BJ (cell line): ENCODE measurements around the gene KIAA0753. TPM values are rescaled to one million over a fixed set of nuclear protein-coding genes. Genes with fewer than 3 reads are reported as not detected.

Source experiments
- CTCF ChIA-PET: fragments of 350-600 bp; formaldehyde crosslinking; extraction: SDS; loops from one replicate; lab custom pipeline; 2021; ENCODE audit warnings: antibody characterized with exemption, inconsistent platforms; lab: Yijun Ruan, JAX
- POLR2A ChIA-PET: fragments of 300-600 bp; sonication (Branson Sonifier 250); formaldehyde crosslinking; extraction: SDS; loops from one replicate; lab custom pipeline; 2021; ENCODE audit warnings: antibody characterized with exemption; lab: Charles Lee
- DNase-seq: peaks from one replicate; pipeline ENCODE4 v3.0.0-alpha.2; 2011; ENCODE audit warnings: low read depth
- H3K27me3 ChIP-seq: 2 replicates; pipeline ENCODE4 v1.6.0; 2011; ENCODE audit warnings: low read length; ENCODE audit not compliant: control insufficient read depth, insufficient read depth
- H3K36me3 ChIP-seq: 2 replicates; pipeline ENCODE4 v1.5.1; 2011; ENCODE audit warnings: low read length; ENCODE audit not compliant: control insufficient read depth, insufficient read depth
- H3K4me3 ChIP-seq: 2 replicates; pipeline ENCODE4 v1.5.1; 2011; ENCODE audit warnings: low read depth, mild to moderate bottlenecking, control low read depth, low read length
- polyA plus RNA-seq: library from polyadenylated mRNA; depleted of rRNA; stranded (reverse); fragments of >200 nt; gene quantifications from 2 replicates; pipeline ENCODE4 v1.2.3, GENCODE V29; 2011
- TF ChIP-seq, protein P1 (sequence below): IDR thresholded peaks from 2 replicates; pipeline ENCODE4 v1.5.1; 2011; ENCODE audit warnings: low read depth, mild to moderate bottlenecking, control low read depth, inconsistent platforms, low read length, moderate library complexity; ENCODE audit not compliant: insufficient read depth

KIAA0753 gene
- polyA plus RNA-seq, 1 experiment = 5.4 TPM

DNA sequence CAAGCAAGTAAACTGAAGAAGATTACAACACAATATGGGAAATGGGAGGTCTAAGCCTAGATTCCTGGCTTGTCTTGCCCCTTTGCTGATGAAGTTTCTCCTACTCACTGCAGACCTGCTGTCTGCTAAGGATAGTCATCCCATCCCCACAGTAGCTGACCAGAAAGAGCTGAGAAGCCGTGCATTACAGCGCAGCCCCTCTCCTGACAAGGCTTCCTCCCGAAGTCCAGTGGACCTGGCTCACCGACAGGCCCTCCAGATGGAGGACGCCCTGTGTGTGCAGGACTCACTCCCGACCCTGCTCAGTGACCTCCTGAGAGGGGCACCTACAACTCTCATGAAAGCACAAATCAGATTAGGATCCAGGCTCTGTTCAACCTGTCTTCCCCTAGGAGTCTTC, 35.4 kb downstream of the KIAA0753 start:
- no peaks in the 10 kb centered on the region for H3K27me3 ChIP-seq
- H3K4me3 ChIP-seq = no peak overlapping the region
- TF ChIP-seq, protein P1, sequence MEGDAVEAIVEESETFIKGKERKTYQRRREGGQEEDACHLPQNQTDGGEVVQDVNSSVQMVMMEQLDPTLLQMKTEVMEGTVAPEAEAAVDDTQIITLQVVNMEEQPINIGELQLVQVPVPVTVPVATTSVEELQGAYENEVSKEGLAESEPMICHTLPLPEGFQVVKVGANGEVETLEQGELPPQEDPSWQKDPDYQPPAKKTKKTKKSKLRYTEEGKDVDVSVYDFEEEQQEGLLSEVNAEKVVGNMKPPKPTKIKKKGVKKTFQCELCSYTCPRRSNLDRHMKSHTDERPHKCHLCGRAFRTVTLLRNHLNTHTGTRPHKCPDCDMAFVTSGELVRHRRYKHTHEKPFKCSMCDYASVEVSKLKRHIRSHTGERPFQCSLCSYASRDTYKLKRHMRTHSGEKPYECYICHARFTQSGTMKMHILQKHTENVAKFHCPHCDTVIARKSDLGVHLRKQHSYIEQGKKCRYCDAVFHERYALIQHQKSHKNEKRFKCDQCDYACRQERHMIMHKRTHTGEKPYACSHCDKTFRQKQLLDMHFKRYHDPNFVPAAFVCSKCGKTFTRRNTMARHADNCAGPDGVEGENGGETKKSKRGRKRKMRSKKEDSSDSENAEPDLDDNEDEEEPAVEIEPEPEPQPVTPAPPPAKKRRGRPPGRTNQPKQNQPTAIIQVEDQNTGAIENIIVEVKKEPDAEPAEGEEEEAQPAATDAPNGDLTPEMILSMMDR = no peak
- CTCF ChIA-PET = interaction anchor here (1.4 kb wide), 1 partner anchor 132 kb away, joined by 4 read pairs; no protein-coding TSS in a partner anchor
- no peak for DNase-seq
- H3K36me3 ChIP-seq = peaks cover 16% of the 10 kb centered on the region
- POLR2A ChIA-PET = interaction anchor here (0.6 to 0.7 kb wide), 2 partner anchors 8 to 24 kb away, joined by 6 to 11 read pairs; no protein-coding TSS in a partner anchor

DNA sequence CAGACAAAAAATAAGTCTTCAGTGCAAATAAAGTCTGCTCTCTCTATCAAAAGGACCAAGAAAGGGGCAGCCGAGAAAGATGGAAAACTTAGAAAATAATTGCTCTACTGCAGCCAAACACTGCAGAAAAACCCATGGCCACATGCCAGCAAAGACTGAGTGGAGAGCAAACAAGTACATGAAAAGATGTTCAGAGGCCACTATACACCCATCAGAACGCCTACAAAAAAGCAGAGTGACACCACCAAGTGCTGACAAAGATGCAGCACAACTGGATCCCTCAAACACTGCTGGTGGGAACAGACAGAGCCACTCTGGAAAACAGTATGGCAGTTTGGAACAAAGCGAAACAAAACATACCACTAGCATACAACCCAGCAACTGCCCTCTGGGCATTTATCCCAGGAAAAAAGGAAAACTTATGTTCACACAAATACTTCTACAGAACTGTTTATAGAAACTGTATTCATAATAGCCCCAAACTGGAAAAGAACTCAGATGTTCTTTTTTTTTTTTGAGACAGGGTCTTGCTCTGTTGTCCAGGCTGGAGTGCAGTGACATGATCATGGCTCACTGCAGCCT, 36.7 kb downstream of the KIAA0753 start:
- TF ChIP-seq, protein P1 = no peak
- H3K4me3 ChIP-seq = no peak overlapping the region
- H3K36me3 ChIP-seq = peaks cover 12% of the 10 kb centered on the region
- no peaks in the 10 kb centered on the region for H3K27me3 ChIP-seq
- no peak for DNase-seq
- ChIA-PET POLR2A (no interaction called here), CTCF (no interaction called here)

DNA sequence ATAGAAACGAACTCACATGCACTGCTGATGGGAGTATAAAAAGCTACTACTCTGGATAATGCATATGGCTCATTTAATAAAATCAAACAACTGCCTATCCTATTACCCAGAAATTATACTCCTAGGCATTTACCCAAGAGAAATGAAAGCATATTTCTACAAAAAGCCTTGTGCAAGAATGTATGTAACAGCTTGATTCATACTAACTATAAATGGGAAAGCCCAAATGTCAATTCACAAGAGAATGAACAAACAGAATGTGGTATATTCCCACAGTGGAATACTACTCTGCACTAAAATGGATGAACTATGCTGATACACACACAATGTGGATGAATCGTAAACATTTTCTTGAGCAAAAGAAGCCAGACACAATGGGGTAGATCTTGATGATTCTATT, 38.4 kb downstream of the KIAA0753 start:
- CTCF ChIA-PET = interaction anchor here (1.1 to 1.9 kb wide), 2 partner anchors 11 to 129 kb away, joined by 3 to 7 read pairs; no protein-coding TSS in a partner anchor
- H3K27me3 ChIP-seq = no peaks in the 10 kb centered on the region
- TF ChIP-seq, protein P1 = no peak
- no peak for DNase-seq
- POLR2A ChIA-PET = no interaction called here
- no peak overlapping the region for H3K4me3 ChIP-seq
- peaks cover 11% of the 10 kb centered on the region for H3K36me3 ChIP-seq

DNA sequence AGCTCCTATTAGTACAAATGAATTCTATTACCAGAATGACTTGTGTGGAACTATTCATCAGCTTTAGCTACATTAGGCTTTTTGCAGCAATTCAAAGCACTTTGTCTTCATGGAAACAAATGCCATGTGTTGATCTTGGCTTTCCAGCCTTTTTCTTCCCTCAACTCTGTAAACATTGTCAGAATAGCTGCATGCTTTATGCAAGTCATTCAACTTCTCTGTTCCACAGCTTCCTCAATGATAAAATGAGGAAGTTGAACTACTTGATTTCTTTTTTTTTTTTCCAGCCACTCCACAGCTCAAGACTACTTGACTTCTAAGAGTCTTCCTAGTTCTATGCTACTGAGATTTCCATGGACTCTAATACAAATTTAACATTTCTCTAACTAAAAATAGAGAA, 41.1 kb downstream of the KIAA0753 start:
- ChIA-PET POLR2A (no interaction called here), CTCF (interaction anchor here (0.6 to 1.3 kb wide), 4 partner anchors 9 to 222 kb away, joined by 3 to 4 read pairs (median 4); no protein-coding TSS in a partner anchor)
- TF ChIP-seq, protein P1 = no peak
- Histone ChIP-seq H3K36me3 (peaks cover 6% of the 10 kb centered on the region), H3K27me3 (no peaks in the 10 kb centered on the region), H3K4me3 (no peak overlapping the region)
- no peak for DNase-seq

DNA sequence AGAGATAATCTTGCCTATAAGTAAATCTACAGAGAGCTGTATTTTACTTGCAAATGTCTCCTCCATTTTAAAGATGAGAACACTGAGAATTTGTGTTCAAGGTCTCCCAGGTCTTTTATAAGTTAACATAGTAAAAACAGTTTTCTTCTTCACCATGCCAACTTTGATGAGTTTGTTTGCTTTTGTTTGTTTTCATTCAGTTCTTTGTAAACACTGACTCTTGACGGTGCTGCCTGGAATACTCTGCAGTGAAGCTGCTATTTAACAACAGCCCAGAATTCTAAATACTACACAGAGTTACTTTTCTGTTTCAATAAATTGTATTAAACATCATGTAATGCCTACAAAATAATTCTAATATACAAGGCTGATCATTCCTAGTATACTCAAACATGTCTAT, 42.8 kb downstream of the KIAA0753 start:
- Histone ChIP-seq H3K27me3 (no peaks in the 10 kb centered on the region), H3K4me3 (no peak overlapping the region), H3K36me3 (peaks cover 6% of the 10 kb centered on the region)
- ChIA-PET POLR2A (no interaction called here), CTCF (interaction anchor here (1.4 kb wide), 1 partner anchor 126 kb away, joined by 8 read pairs; no protein-coding TSS in a partner anchor)
- TF ChIP-seq, protein P1 = no peak
- DNase-seq = no peak
